Chondrocyte (in vitro differentiated cells): ENCODE results near the gene BRF1. TPM values are rescaled to one million over a fixed set of nuclear protein-coding genes. Genes with fewer than 3 reads are reported as not detected.

Source experiments
- DNase-seq: peaks from one replicate; pipeline ENCODE4 v3.0.0; 2021; ENCODE audit warnings: mixed read lengths, low spot score
- H3K27ac Mint-ChIP-seq: one replicate; pipeline ENCODE4 v1.8.0; 2021; ENCODE audit warnings: mild to moderate bottlenecking, moderate library complexity, mixed read lengths; ENCODE audit not compliant: unreplicated experiment
- H3K27me3 Mint-ChIP-seq: 2 replicates; pipeline ENCODE4 v1.8.0; 2021; ENCODE audit warnings: low read depth, mixed read lengths
- H3K36me3 Mint-ChIP-seq: 2 replicates; pipeline ENCODE4 v1.8.0; 2021; ENCODE audit warnings: low read depth, mixed read lengths
- H3K4me1 Mint-ChIP-seq: 2 replicates; pipeline ENCODE4 v1.8.0; 2021; ENCODE audit warnings: low read depth, mild to moderate bottlenecking, mixed read lengths
- H3K4me3 Mint-ChIP-seq: one replicate; pipeline ENCODE4 v1.8.0; 2021; ENCODE audit warnings: mild to moderate bottlenecking, moderate library complexity, mixed read lengths; ENCODE audit not compliant: unreplicated experiment
- H3K9me3 Mint-ChIP-seq: 2 replicates; pipeline ENCODE4 v1.8.0; 2021; ENCODE audit warnings: low read depth, mixed read lengths
- CTCF ChIP-seq: fragments of 200-600 bp; sonication (generic); IDR thresholded peaks from 2 replicates; pipeline ENCODE4 v1.5.0; 2021; ENCODE audit warnings: antibody characterized with exemption, mild to moderate bottlenecking, moderate library complexity
- total RNA-seq: library from RNA; stranded (reverse); gene quantifications from 3 replicates; pipeline ENCODE4 v1.2.1, GENCODE V29; 2021

Gene BRF1
- total RNA-seq, 1 donor from 2014 or later = 26.1 TPM

GRCh38 chr14:105178868-105179140 is 122.0 kb downstream of the BRF1 start:
- H3K9me3 Mint-ChIP-seq = no peaks in the 10 kb centered on the region
- H3K4me1 Mint-ChIP-seq = peaks cover 9% of the 10 kb centered on the region
- H3K36me3 Mint-ChIP-seq = no peaks in the 10 kb centered on the region
- no peak overlapping the region for H3K4me3 Mint-ChIP-seq
- no peaks in the 10 kb centered on the region for H3K27me3 Mint-ChIP-seq
- DNase-seq = no peak
- no peak for TF ChIP-seq CTCF
- no peak overlapping the region for H3K27ac Mint-ChIP-seq

- Mint-ChIP-seq H3K4me3 (no peak overlapping the region), H3K27me3 (no peaks in the 10 kb centered on the region), H3K36me3 (no peaks in the 10 kb centered on the region), H3K9me3 (no peaks in the 10 kb centered on the region), H3K27ac (no peak overlapping the region), H3K4me1 (peaks cover 9% of the 10 kb centered on the region)
- no peak for TF ChIP-seq CTCF
- no peak for DNase-seq
Observed at GRCh38 chr14:105178069-105178867, 122.5 kb downstream of the BRF1 start.

GRCh38 chr14:105177082-105177481 is 123.7 kb downstream of the BRF1 start:
- Mint-ChIP-seq H3K4me3 (no peak overlapping the region), H3K27me3 (no peaks in the 10 kb centered on the region), H3K9me3 (no peaks in the 10 kb centered on the region), H3K36me3 (no peaks in the 10 kb centered on the region), H3K27ac (no peak overlapping the region), H3K4me1 (peaks cover 9% of the 10 kb centered on the region)
- TF ChIP-seq CTCF = no peak
- no peak for DNase-seq

- no peak overlapping the region for H3K27ac Mint-ChIP-seq
- H3K36me3 Mint-ChIP-seq = no peaks in the 10 kb centered on the region
- H3K27me3 Mint-ChIP-seq = no peaks in the 10 kb centered on the region
- H3K4me3 Mint-ChIP-seq = no peak overlapping the region
- no peak for DNase-seq
- TF ChIP-seq CTCF = no peak
- peaks cover 9% of the 10 kb centered on the region for H3K4me1 Mint-ChIP-seq
- no peaks in the 10 kb centered on the region for H3K9me3 Mint-ChIP-seq
Observed at GRCh38 chr14:105176513-105176912, 124.3 kb downstream of the BRF1 start.

GRCh38 chr14:105173901-105174894 is 126.6 kb downstream of the BRF1 start:
- Mint-ChIP-seq H3K27ac (no peak overlapping the region), H3K4me1 (peaks cover 18% of the 10 kb centered on the region), H3K36me3 (no peaks in the 10 kb centered on the region), H3K4me3 (no peak overlapping the region), H3K9me3 (no peaks in the 10 kb centered on the region), H3K27me3 (no peaks in the 10 kb centered on the region)
- DNase-seq = no peak
- no peak for TF ChIP-seq CTCF
